PFSK-1 (cell line): ENCODE measurements around the gene RPTOR.

Experiments
- FOXP2 ChIP-seq: optimal IDR thresholded peaks from 2 replicates; pipeline ENCODE3; 2011; ENCODE audit warnings: borderline replicate concordance, control low read depth, inconsistent platforms; ENCODE audit not compliant: insufficient read depth; ENCODE audit errors: extremely low read length, extremely low read depth
- POLR2AphosphoS5 ChIP-seq: IDR thresholded peaks from 2 replicates; pipeline ENCODE4 v1.6.1; 2012; ENCODE audit warnings: low read depth, mild to moderate bottlenecking, control low read depth, low read length, moderate library complexity
- REST ChIP-seq, 2 experiments: IDR thresholded peaks; 2 replicates each; pipeline versions ENCODE4 v1.6.1 to v1.8.0; 2011 to 2012; ENCODE audit warnings: low read depth in 2 of 2, low read length in 2 of 2, control low read depth in 1 of 2, inconsistent platforms in 1 of 2, mild to moderate bottlenecking in 1 of 2, moderate library complexity in 1 of 2; ENCODE audit not compliant: insufficient read depth in 1 of 2
- SIN3A ChIP-seq: IDR thresholded peaks from 2 replicates; pipeline ENCODE4 v1.6.1; 2012; ENCODE audit warnings: mild to moderate bottlenecking, low read length, moderate library complexity, borderline replicate concordance; ENCODE audit not compliant: insufficient read depth
- TAF1 ChIP-seq: IDR thresholded peaks from 2 replicates; pipeline ENCODE4 v1.6.1; 2012; ENCODE audit warnings: low read length, control low read depth, borderline replicate concordance; ENCODE audit not compliant: insufficient read depth

The RPTOR gene

GRCh38 chr17:80800481-80801391 lies 256.1 kb downstream of the RPTOR start:
- TF ChIP-seq POLR2AphosphoS5 (no peak), SIN3A (no peak), TAF1 (no peak), FOXP2 (no peak), REST (IDR thresholded peaks at IDR 0.05; ENCODE audit: insufficient read depth in 1 of 2, low read depth in 2 of 2, low read length in 2 of 2) (no peak)

- TF ChIP-seq POLR2AphosphoS5 = no peak
- TF ChIP-seq TAF1 = no peak
- no peak for TF ChIP-seq FOXP2
- no peak for TF ChIP-seq REST (IDR thresholded peaks at IDR 0.05; ENCODE audit: insufficient read depth in 1 of 2, low read depth in 2 of 2, low read length in 2 of 2)
- TF ChIP-seq SIN3A = no peak
Measured at GRCh38 chr17:80802626-80803450, 258.2 kb downstream of the RPTOR start.

- no peak for TF ChIP-seq POLR2AphosphoS5
- TF ChIP-seq TAF1 = no peak
- TF ChIP-seq REST (IDR thresholded peaks at IDR 0.05; ENCODE audit: insufficient read depth in 1 of 2, low read depth in 2 of 2, low read length in 2 of 2) = no peak
- no peak for TF ChIP-seq FOXP2
- TF ChIP-seq SIN3A = no peak
Measured at GRCh38 chr17:80803451-80804428, 259.1 kb downstream of the RPTOR start.

GRCh38 chr17:80804466-80804865 lies 259.8 kb downstream of the RPTOR start:
- TF ChIP-seq SIN3A = no peak
- no peak for TF ChIP-seq TAF1
- no peak for TF ChIP-seq FOXP2
- TF ChIP-seq POLR2AphosphoS5 = no peak
